H1 (cell line): Measurements from ENCODE around the gene F5. TPM values are rescaled to one million over a fixed set of nuclear protein-coding genes. Genes with fewer than 3 reads are reported as not detected.

Source experiments
- CTCF ChIA-PET: fragments of 300-600 bp; sonication (Branson Sonifier 250); formaldehyde crosslinking; loops from one replicate; lab custom pipeline; 2021; ENCODE audit not compliant: partially characterized antibody; lab: Charles Lee
- POLR2A ChIA-PET: fragments of 300-600 bp; sonication (Branson Sonifier 250); formaldehyde crosslinking; loops from one replicate; lab custom pipeline; 2021; ENCODE audit warnings: inconsistent platforms; ENCODE audit not compliant: partially characterized antibody; lab: Charles Lee
- DNase-seq, 2 experiments: peaks; one replicate each; pipeline versions ENCODE4 v3.0.0 to v3.0.0-alpha.2; 2010 to 2022; ENCODE audit warnings: low spot score in 2 of 2, low read depth in 1 of 2, mixed read lengths in 1 of 2
- FAIRE-seq: peaks from 2 replicates; lab custom pipeline; 2011; peaks lifted over from hg19 to GRCh38; lab: Jason Lieb, UNC
- H2AFZ ChIP-seq: 2 replicates; pipeline ENCODE4 v1.8.1; 2012; ENCODE audit warnings: low read length, inconsistent platforms
- H2AK5ac ChIP-seq: 2 replicates; pipeline ENCODE4 v1.6.1; 2013; ENCODE audit warnings: low read depth, low read length
- H2BK120ac ChIP-seq: replicated peaks from 2 replicates; pipeline ENCODE3; 2013; ENCODE audit warnings: low read depth, low read length, inconsistent platforms
- H2BK12ac ChIP-seq: 2 replicates; pipeline ENCODE4 v1.6.1; 2013; ENCODE audit warnings: low read depth, low read length
- H2BK15ac ChIP-seq: 2 replicates; pipeline ENCODE4 v1.6.1; 2013; ENCODE audit warnings: low read length
- H2BK20ac ChIP-seq: 2 replicates; pipeline ENCODE4 v1.6.1; 2013; ENCODE audit warnings: low read length
- H2BK5ac ChIP-seq: 2 replicates; pipeline ENCODE4 v1.6.1; 2013; ENCODE audit warnings: low read depth, low read length
- H3K14ac ChIP-seq: 2 replicates; pipeline ENCODE4 v1.6.1; 2013; ENCODE audit warnings: inconsistent platforms; ENCODE audit not compliant: insufficient read length
- H3K18ac ChIP-seq: 2 replicates; pipeline ENCODE4 v1.6.1; 2013; ENCODE audit warnings: low read length; ENCODE audit errors: extremely low read depth
- H3K23ac ChIP-seq: 2 replicates; pipeline ENCODE4 v1.6.1; 2013; ENCODE audit warnings: inconsistent platforms; ENCODE audit not compliant: insufficient read length
- H3K23me2 ChIP-seq: 2 replicates; pipeline ENCODE4 v1.6.1; 2013; ENCODE audit warnings: low read depth, low read length
- H3K27ac ChIP-seq: 2 replicates; pipeline ENCODE4 v1.6.1; 2011; ENCODE audit warnings: low read depth, low read length, inconsistent platforms
- H3K27me3 ChIP-seq, 4 experiments: replicated peaks in 1 of 4; 1 replicate in 1 of 4; 2 replicates in 3 of 4; pipeline versions ENCODE4 v1.6.1 to v1.8.1; 2011 to 2013; ENCODE audit warnings: low read length in 3 of 4, mild to moderate bottlenecking in 3 of 4, inconsistent platforms in 2 of 4, mixed read lengths in 2 of 4, moderate library complexity in 1 of 4; ENCODE audit not compliant: control insufficient read depth in 3 of 4, insufficient read depth in 3 of 4; ENCODE audit errors: extremely low read depth in 1 of 4
- H3K36me3 ChIP-seq, 4 experiments: 2 replicates each; pipeline versions ENCODE4 v1.6.1 to v1.8.1; 2011 to 2013; ENCODE audit warnings: mild to moderate bottlenecking in 4 of 4, low read length in 3 of 4, moderate library complexity in 2 of 4, control low read depth in 1 of 4, inconsistent platforms in 1 of 4; ENCODE audit not compliant: insufficient read depth in 4 of 4, control insufficient read depth in 2 of 4
- H3K4ac ChIP-seq: replicated peaks from 2 replicates; pipeline ENCODE3; 2013; ENCODE audit warnings: low read length, low read depth, mixed read lengths, inconsistent platforms; ENCODE audit not compliant: insufficient read length
- H3K4me1 ChIP-seq, 4 experiments: replicated peaks in 1 of 4; 1 replicate in 1 of 4; 2 replicates in 3 of 4; pipeline versions ENCODE4 v1.6.1 to v1.8.1; 2011 to 2013; ENCODE audit warnings: low read length in 3 of 4, inconsistent platforms in 2 of 4, mixed read lengths in 1 of 4; ENCODE audit not compliant: insufficient read depth in 4 of 4, control insufficient read depth in 3 of 4
- H3K4me2 ChIP-seq, 2 experiments: 2 replicates each; pipeline versions ENCODE4 v1.6.1 to v1.8.1; 2011 to 2013; ENCODE audit warnings: low read depth in 2 of 2, low read length in 2 of 2, control low read depth in 1 of 2, inconsistent platforms in 1 of 2, mild to moderate bottlenecking in 1 of 2; ENCODE audit not compliant: insufficient read depth in 1 of 2
- H3K4me3 ChIP-seq, 4 experiments: fragments of 200-600, 300-600 bp in 1 of 4; sonication (generic), shearing (Covaris generic), sonication (Bioruptor Twin) in 1 of 4; 2 replicates each; pipeline versions ENCODE4 v1.5.1 to v1.8.1; 2011 to 2016; ENCODE audit warnings: low read length in 4 of 4, low read depth in 3 of 4, control low read depth in 2 of 4, inconsistent platforms in 2 of 4, mild to moderate bottlenecking in 2 of 4, mixed read lengths in 1 of 4, moderate library complexity in 1 of 4; ENCODE audit not compliant: insufficient read depth in 2 of 4; ENCODE audit errors: extremely low read depth in 1 of 4
- H3K56ac ChIP-seq: replicated peaks from 2 replicates; pipeline ENCODE3; 2013; ENCODE audit warnings: low read depth, mild to moderate bottlenecking, mixed read lengths, low read length, inconsistent platforms; ENCODE audit not compliant: insufficient read length
- H3K79me1 ChIP-seq: 2 replicates; pipeline ENCODE4 v1.6.1; 2013; ENCODE audit warnings: low read depth, low read length, control low read depth
- H3K79me2 ChIP-seq, 2 experiments: 2 replicates each; pipeline versions ENCODE4 v1.6.1 to v1.8.1; 2012 to 2013; ENCODE audit warnings: low read length in 2 of 2, mild to moderate bottlenecking in 2 of 2, inconsistent platforms in 1 of 2; ENCODE audit not compliant: insufficient read depth in 2 of 2, control insufficient read depth in 1 of 2
- H3K9ac ChIP-seq, 4 experiments: replicated peaks in 1 of 4; 1 replicate in 1 of 4; 2 replicates in 3 of 4; pipeline versions ENCODE4 v1.6.1 to v1.8.1; 2011 to 2013; ENCODE audit warnings: low read depth in 3 of 4, low read length in 3 of 4, control low read depth in 2 of 4, mild to moderate bottlenecking in 2 of 4, moderate library complexity in 2 of 4, inconsistent platforms in 1 of 4; ENCODE audit errors: extremely low read depth in 1 of 4
- H3K9me3 ChIP-seq, 2 experiments: 2 replicates each; pipeline versions ENCODE4 v1.6.1 to v1.8.1; 2012 to 2013; ENCODE audit warnings: mild to moderate bottlenecking in 2 of 2, moderate library complexity in 2 of 2, control low read depth in 1 of 2, inconsistent platforms in 1 of 2, low read depth in 1 of 2, low read length in 1 of 2, mixed read lengths in 1 of 2; ENCODE audit not compliant: insufficient read depth in 2 of 2
- H4K20me1 ChIP-seq, 2 experiments: replicated peaks in 1 of 2; 2 replicates each; pipeline versions ENCODE3 to v1.8.1; 2011 to 2013; ENCODE audit warnings: inconsistent platforms in 2 of 2, low read length in 2 of 2, mild to moderate bottlenecking in 1 of 2; ENCODE audit not compliant: insufficient read depth in 2 of 2, control insufficient read depth in 1 of 2
- H4K5ac ChIP-seq: 2 replicates; pipeline ENCODE4 v1.6.1; 2013; ENCODE audit warnings: low read length, low read depth, mixed read lengths, inconsistent platforms; ENCODE audit not compliant: insufficient read length
- H4K8ac ChIP-seq: 2 replicates; pipeline ENCODE4 v1.8.0; 2013; ENCODE audit warnings: mild to moderate bottlenecking, moderate library complexity, low read length, inconsistent platforms; ENCODE audit not compliant: insufficient read depth; ENCODE audit errors: extremely low read depth
- H4K91ac ChIP-seq: replicated peaks from 2 replicates; pipeline ENCODE3; 2013; ENCODE audit warnings: low read length, mixed read lengths, inconsistent platforms; ENCODE audit not compliant: insufficient read length
- HDAC6 ChIP-seq: IDR thresholded peaks from one replicate; pipeline ENCODE4 v1.7.1; 2012; ENCODE audit warnings: low read depth, mild to moderate bottlenecking, inconsistent platforms, low read length, moderate library complexity
- RAD21 ChIP-seq, 2 experiments: IDR thresholded peaks in 1 of 2; conservative IDR thresholded peaks in 1 of 2; 2 replicates each; pipeline ENCODE4 v1.6.1; 2011; ENCODE audit warnings: low read depth in 2 of 2, low read length in 2 of 2, improper control_type of control experiment in 1 of 2, inconsistent platforms in 1 of 2, mild to moderate bottlenecking in 1 of 2, moderate library complexity in 1 of 2
- WGBS, 2 experiments: shearing (Covaris generic) in 1 of 2; methylation state at CpG; one replicate each; pipeline versions ENCODE4 v1.1.6 to v1.1.7; 2013 to 2015; ENCODE audit warnings: low lambda C conversion rate in 2 of 2, mixed read lengths in 2 of 2, inconsistent platforms in 1 of 2, low coverage in 1 of 2, missing lambda C conversion rate in 1 of 2; ENCODE audit not compliant: insufficient replicate concordance in 2 of 2, insufficient coverage in 1 of 2, insufficient read length in 1 of 2; ENCODE audit errors: extremely low coverage in 1 of 2, missing lambda C conversion rate in 1 of 2; 5-methylcytosine and 5-hydroxymethylcytosine counted together
- polyA plus RNA-seq, 7 experiments: library from polyadenylated mRNA; depleted of rRNA in 3 of 7; stranded (reverse) in 5 of 7; unstranded in 2 of 7; fragments of >200 nt in 5 of 7; fragments of 200-250 nt in 2 of 7; gene quantifications; 1 replicate in 5 of 7; 2 replicates in 1 of 7; 4 replicates in 1 of 7; pipeline versions ENCODE4 v1.2.1 to v1.2.3, GENCODE V29; 2011 to 2013; ENCODE audit warnings: missing spikeins in 2 of 7, mixed read lengths in 2 of 7
- total RNA-seq: library from RNA; stranded (reverse); fragmentation: NEBNext Ultra II Directional; extraction: Animal tissue kit (Norgen Biotek cat#: 25700); gene quantifications from 2 replicates; pipeline ENCODE4 v1.2.1, GENCODE V29; 2021

F5 gene
- total and polyA plus RNA-seq, 2 of the 8 experiments (the other 6 are each of a cell fraction or from before 2014, with no cell fraction given) = 0.04 to 0.06 TPM

DNA sequence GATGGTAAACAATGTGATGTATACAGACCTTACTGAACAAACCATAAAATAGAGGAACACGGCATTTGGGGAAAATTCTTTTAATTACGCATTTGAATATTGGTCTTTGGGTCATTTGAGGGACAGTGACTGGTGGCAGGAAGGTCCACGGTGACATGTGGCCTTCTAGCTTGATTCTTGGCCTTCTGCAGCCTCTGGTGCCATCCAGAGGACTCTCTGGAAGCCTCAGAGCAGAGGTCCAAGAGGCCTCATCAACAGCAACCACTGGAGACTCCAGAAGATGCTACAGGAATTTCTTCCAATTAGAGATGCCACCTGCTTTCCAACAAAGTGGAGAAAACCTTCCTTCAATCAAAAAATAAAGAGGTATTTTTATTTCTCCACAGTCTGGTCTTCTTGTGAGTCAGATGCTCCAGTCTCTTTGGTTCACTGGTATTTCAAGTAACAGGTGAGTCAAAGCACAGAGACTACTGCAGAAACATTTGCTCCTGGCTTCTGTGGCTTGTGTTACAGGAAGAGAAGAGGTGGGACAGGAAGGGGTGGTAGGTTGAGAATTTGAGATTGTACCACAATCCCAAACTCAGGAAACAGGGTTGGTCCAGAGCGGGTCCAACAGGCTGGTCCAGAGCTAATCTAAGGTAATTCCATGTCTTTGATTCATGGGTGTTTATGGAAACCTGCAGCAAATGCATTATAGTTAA, 2.7 kb upstream of the F5 start:
- Histone ChIP-seq H2AFZ (no peak overlapping the region), H3K56ac (no peak overlapping the region), H3K79me1 (no peaks in the 10 kb centered on the region), H3K4me3 (no peak overlapping the region), H3K14ac (no peak overlapping the region), H3K9ac (no peak overlapping the region), H3K4ac (no peak overlapping the region), H2BK15ac (no peak overlapping the region), H2BK12ac (no peak overlapping the region), H3K23ac (no peak overlapping the region), H3K23me2 (no peaks in the 10 kb centered on the region), H4K20me1 (no peaks in the 10 kb centered on the region), H3K27me3 (no peaks in the 10 kb centered on the region; a peak in 1 of 7 replicates), H3K4me2 (no peak overlapping the region), H3K79me2 (no peaks in the 10 kb centered on the region), H3K36me3 (no peaks in the 10 kb centered on the region), H3K9me3 (no peaks in the 10 kb centered on the region), H2BK20ac (no peak overlapping the region), H2AK5ac (no peak overlapping the region), H2BK5ac (no peak overlapping the region), H4K5ac (no peak overlapping the region), H3K4me1 (peaks cover 0 to 2% (median under 1%) of the 10 kb centered on the region in 4 experiments; a peak in 3 of 7 replicates), H4K8ac (no peak overlapping the region), H4K91ac (no peak overlapping the region), H3K18ac (no peak overlapping the region), H2BK120ac (no peak overlapping the region), H3K27ac (no peak overlapping the region)
- FAIRE-seq (no peak), DNase-seq (no peak)
- ChIA-PET POLR2A (no interaction called here), CTCF (no interaction called here)
- 89% methylated on average over 4 of the region's 4 CpGs; no CpG with 5 or more reads in 1 of the 2 experiments for WGBS, 2 experiments
- peak in 1 of 2 experiments; percentile 5; a peak in 1 of 4 replicates for TF ChIP-seq RAD21 (IDR thresholded peaks at IDR 0.05 in 1 of 2, conservative IDR thresholded peaks at IDR 0.05 in 1 of 2; ENCODE audit: low read depth in 2 of 2, low read length in 2 of 2)
- TF ChIP-seq HDAC6 = no peak
